Heart left ventricle (tissue), 13 donors: ENCODE measurements around the gene LACRT.

ENCODE experiments used
- CTCF ChIP-seq, 12 donors: fragments of 200-600 bp; sonication (generic) in 4 of 12; IDR thresholded peaks; one replicate each; pipeline versions ENCODE4 v1.5.0 to v1.8.0; 2018 to 2022; ENCODE audit warnings: antibody characterized with exemption in 12 of 12, mild to moderate bottlenecking in 5 of 12
- POLR2A ChIP-seq, 2 donors: fragments of 450-650 bp; IDR thresholded peaks; one replicate each; pipeline ENCODE4 v1.6.1; 2017; ENCODE audit warnings: antibody characterized with exemption in 2 of 2, mild to moderate bottlenecking in 2 of 2, moderate library complexity in 2 of 2
- donor health status: ischemic (EF 13 %, LVEDD 7.1; RV severe dilation, severe dysfunction).
- donor health status: DM: no; HTN: yes; CAD: no.
- donor health status: DM: no; HTN: no; CAD: no.
- donor health status: ischemic (EF 25% LVEDD 6.9; RV normal size, moderate dysfunction).
- donor health status: ischemic (EF 25% LVEDD 5.7; RV mildly dilated, moderate dysfunction).
- donor health status: ischemic (EF 35%, LVEDD 5.7; RV mildly dilated, moderate dysfunction).
- donor health status: nonischemic (EF 11% LVEDD 7.7; RV severe dilation, severe dysfunction).
- donor health status: DM: yes; HTN: yes; CAD: no.
- donor health status: PGD.
- donor health status: ischemic (EF 29% LVEDD 5.4; RV normal size, mild dysfunction).
- donor health status: nonischemic (EF 23%, LVEDD 6.1; RV moderate dilation, normal function).

- TF ChIP-seq CTCF (IDR thresholded peaks at IDR 0.05) (no peak), POLR2A (IDR thresholded peaks at IDR 0.05) (no peak)
These were observed 48.0 kb upstream of the LACRT start for GRCh38 chr12:54682674-54683073.
